NCI-H2227 (cell line): ENCODE measurements around the gene HMX3.

Experiments
- DNase-seq: peaks from one replicate; lab custom pipeline; 2025; ENCODE audit not compliant: unreplicated experiment; lab: John Stamatoyannopoulos, UW

The HMX3 gene

GRCh38 chr10:123147635-123148413, 12.1 kb downstream of the HMX3 start, which contains the start of gene HMX2:
Gene HMX2 (plus strand): TSS chr10:123148136. CDS start chr10:123148379, 243 bp downstream.
- DNase-seq, result peak; percentile 37

DNA sequence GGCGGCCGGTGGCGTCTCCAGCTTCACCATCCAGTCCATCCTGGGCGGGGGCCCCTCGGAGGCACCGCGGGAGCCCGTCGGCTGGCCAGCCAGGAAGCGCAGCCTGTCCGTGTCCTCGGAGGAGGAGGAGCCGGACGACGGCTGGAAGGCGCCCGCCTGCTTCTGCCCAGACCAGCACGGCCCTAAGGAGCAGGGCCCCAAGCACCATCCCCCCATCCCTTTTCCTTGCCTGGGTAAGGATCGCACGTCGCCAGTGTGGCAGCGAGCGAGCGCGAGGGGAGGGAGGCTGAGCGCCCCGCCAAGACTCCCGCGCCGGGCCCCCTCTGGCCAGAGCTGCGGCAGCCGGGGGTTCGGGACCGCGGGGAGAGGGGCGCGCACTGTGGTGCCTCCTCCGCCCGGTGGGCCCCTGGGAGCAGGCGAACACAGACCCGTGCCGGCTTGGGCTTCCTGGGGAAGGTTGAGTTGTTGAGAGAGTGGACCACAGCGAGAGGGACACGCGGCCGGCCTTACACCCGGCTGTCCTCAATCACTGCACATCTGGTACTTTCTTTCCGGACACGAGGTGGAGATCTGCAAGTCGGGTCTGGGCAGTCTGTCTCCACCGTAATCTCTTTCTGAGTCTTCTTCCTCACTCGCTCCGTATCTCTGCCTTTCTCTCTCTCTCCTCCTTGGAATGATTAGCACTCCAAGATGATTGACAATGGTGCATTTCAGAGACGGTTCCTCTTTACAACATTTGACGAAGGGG, 12.8 kb downstream of the HMX3 start:
- no peak for DNase-seq

DNA sequence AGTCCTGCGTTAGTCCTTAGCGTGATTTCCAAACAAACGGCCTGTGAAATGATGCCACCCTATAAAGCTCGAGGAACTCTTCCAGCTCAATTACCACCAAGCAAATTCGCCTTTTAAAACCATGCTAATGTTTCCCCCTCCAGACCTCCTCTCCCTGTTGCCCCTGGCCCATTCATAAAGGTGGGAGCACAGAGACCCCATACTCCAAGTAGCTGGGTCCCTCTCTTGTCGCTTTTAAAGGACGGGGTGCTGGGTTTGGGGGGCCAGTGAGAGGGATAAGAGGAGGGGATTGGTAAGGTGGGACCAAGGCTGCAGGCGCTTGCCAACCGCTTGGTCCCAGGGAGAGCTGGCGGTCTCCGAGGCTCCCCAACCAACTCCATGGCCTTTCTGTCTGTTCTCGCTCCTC, 13.4 kb downstream of the HMX3 start:
- no peak for DNase-seq

- peak; percentile 35 for DNase-seq
Observed at GRCh38 chr10:123149568-123150270, 13.9 kb downstream of the HMX3 start.

GRCh38 chr10:123150271-123150985, 14.7 kb downstream of the HMX3 start:
- DNase-seq, result no peak

- peak; percentile 22 for DNase-seq
Observed at GRCh38 chr10:123150986-123151736, 15.4 kb downstream of the HMX3 start.

DNA sequence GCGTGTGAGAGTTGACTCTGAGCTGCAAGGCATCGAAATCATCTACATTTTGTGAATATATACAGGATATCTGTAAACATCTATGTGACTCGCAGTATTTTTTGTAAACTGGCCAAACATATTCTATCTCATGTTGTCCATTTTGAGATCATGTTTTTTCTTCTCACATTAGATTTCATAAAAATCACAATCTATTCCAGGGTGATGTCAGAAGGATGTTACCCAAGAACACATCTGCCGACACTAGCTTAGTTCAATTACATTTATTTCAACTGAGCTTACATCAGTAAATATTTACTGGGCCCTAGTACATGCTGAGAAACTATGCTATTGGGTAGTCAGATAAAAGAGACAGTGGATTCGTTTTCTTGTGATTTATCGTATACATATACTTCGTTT, 16.0 kb downstream of the HMX3 start:
- DNase-seq, result no peak

- DNase-seq, result no peak
Observed at GRCh38 chr10:123153486-123154091, 17.8 kb downstream of the HMX3 start.

DNA sequence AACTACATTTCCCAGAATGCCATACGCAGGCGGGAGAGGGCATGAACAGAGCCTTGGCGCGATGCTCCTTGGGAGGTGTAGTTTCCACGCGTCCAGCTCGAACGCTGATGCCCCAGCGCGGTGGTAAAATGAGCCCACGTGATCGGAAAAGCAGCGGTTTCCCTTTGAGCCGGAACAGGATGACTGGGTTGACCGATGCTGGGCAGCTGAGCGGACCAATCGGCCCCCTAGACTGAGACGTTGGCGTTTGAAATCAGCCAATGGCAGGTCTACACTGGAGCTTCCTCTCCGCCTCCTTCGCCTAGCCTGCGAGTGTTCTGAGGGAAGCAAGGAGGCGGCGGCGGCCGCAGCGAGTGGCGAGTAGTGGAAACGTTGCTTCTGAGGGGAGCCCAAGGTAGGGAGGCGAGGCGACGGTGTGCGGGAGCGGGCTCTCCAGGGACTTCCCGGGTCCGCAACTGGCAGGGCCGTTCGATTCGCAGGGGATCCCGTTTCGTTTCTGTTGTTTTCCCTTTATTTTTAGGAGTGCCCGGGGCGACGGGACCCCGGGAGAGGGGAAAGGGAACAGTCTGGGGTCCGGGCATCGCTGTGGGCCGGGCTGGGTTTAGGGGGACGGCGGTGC, 18.4 kb downstream of the HMX3 start, which contains the start of gene BUB3:
BUB3 (plus strand) TSS at position 311 of the 619 bp plus-strand sequence. CDS start 516 bp downstream, outside the sequence.
- DNase-seq, result peak; percentile 98

- peak; percentile 49 for DNase-seq
Observed at GRCh38 chr10:123154711-123155505, 19.1 kb downstream of the HMX3 start.

GRCh38 chr10:123156078-123156477, 20.3 kb downstream of the HMX3 start:
- DNase-seq, result no peak

- no peak for DNase-seq
Observed at GRCh38 chr10:123157210-123157609, 21.4 kb downstream of the HMX3 start.

GRCh38 chr10:123158682-123159081, 22.9 kb downstream of the HMX3 start:
- no peak for DNase-seq

DNA sequence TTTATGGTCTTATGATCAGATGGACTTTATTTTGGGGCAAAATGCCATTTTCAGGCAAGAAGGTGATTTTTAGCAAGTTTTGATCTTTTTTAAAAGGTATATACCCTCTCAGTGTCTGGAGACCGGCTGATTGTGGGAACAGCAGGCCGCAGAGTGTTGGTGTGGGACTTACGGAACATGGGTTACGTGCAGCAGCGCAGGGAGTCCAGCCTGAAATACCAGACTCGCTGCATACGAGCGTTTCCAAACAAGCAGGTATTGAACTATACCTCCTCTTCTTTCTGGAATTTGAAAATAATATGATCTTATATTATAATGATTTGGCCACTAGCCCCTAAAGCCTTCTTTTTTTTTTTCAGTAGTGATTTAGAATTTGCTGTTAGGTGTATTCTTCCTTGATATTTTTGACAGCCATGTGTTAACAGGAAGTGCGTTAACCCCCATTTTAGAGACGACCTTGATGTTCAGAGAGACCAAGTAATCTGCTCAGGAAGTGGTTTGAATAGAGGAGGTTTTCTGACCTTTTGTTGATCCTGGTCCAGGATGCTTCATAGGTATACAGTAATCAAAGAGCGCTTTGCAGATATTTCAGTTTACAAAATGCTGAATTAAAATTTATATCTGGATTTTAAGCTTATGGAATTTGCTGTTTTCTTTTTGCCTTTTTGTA, 24.7 kb downstream of the HMX3 start:
- no peak for DNase-seq

GRCh38 chr10:123164319-123164718, 28.5 kb downstream of the HMX3 start:
- DNase-seq, result no peak

DNA sequence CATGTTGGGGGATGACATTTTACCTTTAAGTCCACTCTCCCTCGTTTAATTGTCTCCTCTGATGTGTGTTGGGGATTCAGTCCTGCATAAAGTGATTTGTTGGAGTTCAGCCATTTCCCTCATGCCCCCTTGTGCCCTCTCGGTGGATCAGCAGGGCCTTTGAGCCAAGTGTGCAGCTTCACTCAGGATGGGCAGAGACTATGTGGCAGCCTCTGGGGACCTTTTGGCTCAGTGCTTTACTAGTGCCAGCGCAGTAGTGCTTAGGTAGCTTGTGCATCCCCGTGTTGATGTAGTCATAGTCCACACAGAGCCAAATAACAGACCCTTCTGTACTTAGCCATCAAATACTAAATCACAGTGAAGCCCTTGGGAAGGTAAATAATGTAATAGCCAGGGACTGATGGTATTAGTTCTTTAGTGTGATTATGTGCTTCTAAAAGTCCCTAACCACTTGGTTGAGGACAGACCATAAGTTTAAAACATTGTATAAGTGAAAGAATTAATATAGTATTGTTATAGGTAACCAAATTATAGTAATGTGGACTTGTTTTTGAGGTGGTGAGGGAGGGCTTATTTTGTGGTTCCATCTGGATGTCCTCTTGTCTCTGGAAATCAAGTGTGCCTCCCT, 29.8 kb downstream of the HMX3 start:
- DNase-seq, result no peak

DNA sequence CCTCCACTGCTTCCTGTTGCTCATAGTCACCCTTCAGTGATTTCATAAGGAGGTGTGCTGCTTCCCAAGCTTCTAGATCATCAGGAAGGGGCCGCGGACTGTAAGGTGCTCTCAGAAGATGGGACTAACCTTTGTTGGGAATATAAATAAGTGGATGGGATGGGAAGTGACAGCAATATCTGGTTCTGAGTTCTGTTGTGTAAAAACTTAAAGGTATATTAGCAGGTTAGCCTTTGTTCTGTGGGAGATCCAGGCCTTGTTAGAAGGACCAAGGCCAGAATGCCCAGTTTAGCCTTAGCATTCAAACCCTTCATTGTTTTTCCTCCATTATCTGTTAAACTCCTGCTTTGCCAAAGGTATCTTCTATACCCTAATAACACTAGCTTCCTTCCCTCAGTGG, 30.8 kb downstream of the HMX3 start:
- DNase-seq, result no peak
